Esophagus mucosa (tissue), 1 donor: Measurements from ENCODE around the gene UBQLN2. TPM values are rescaled to one million over a fixed set of nuclear protein-coding genes. Genes with fewer than 3 reads are reported as not detected.
"Not testable (repeated sequence)": the region's sequence is repeated elsewhere in the genome, so short reads cannot be mapped to it uniquely, and the experiment has no call there.

Source experiments
- ATAC-seq: fragments of 200-7000 bp; cut with Tn5 transposase; one replicate; pipeline ENCODE4 v1.9.1; 2020
- total RNA-seq: library from RNA; stranded (reverse); gene quantifications from one replicate; pipeline ENCODE4 v1.2.4, GENCODE V29; 2023
- donor health status: DM: yes; HTN: yes; CAD: no.

UBQLN2 gene
- total RNA-seq = 31.9 TPM

DNA sequence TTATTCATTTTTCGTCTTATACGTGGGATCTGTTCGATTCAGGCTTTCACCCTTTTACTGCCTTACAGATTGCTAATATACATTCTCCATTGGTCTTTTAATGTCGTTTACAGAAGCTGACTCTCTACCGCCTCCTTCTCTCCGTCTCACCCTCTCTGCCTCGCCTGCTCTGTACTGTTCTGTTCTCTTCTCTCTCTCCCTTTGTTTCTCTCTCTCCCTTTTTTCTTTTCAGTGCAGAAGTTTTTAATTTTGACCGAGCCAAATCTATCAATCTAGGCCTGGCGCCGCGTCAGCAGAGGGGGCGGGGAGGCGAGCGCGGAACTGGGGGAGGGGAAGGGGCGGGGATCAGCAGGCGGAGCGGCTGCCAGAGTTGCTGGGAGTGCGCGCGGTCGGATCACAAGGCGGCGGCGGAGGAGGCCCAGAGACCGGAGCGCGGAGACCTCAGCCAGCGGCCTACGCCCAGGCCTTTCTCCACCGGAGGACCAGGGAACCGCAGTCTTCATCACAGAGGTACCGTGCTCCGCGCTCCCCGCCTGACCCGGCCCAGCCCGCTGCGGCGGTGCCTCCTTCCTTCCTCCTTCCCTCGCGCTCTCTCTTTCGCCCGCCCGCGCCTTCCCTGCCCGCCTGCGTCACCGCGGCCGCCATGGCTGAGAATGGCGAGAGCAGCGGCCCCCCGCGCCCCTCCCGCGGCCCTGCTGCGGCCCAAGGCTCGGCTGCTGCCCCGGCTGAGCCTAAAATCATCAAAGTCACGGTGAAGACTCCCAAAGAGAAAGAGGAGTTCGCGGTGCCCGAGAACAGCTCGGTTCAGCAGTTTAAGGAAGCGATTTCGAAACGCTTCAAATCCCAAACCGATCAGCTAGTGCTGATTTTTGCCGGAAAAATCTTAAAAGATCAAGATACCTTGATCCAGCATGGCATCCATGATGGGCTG lies at the start of gene UBQLN2:
Gene UBQLN2 (plus strand): TSS at position 397 of the 931 bp plus-strand sequence. CDS start 247 bp downstream, at position 644.
- ATAC-seq = peak; percentile 95

DNA sequence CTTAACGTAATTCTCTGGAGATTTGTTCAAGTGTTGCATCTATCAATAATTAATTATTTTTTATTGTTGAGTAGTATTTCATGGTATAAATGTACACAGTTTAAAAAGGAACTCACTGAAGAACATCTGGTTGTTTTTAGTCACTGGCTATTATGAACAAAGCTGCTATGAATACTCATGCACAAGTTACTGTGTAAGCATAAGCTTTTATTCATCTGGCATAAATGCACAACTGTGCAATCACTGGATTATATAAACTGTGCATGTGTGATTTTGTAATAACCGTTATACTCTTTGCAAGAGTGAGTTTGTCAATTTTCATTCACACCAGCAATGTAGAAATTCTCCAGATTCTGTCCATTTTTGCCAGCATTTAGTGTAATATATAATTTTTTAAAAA lies 43.8 kb upstream of the UBQLN2 start:
- ATAC-seq = no peak

DNA sequence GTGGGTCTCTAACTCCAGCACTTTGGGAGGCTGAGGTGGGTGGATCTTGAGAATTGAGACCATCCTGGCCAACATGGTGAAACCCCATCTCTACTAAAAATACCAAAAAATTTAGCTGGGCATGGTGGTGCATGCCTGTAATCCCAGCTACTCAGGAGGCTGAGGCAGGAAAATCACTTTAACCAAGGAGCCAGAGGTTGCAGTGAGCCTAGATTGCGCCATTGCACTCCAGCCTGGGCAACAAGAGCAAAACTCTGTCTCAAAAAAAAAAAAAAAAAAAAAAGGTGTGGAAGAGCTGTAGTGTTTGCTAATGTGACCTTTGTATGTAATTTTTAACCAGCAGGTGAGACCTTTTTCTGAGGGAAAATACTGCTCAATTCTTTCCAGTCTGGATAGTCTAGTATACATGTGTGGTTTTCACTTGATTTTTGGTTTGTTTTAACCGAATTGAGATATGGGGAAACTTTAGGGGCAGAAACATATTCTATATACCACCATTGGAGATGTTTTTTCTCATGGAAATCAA lies 33.9 kb upstream of the UBQLN2 start:
- ATAC-seq = not testable (repeated sequence)

DNA sequence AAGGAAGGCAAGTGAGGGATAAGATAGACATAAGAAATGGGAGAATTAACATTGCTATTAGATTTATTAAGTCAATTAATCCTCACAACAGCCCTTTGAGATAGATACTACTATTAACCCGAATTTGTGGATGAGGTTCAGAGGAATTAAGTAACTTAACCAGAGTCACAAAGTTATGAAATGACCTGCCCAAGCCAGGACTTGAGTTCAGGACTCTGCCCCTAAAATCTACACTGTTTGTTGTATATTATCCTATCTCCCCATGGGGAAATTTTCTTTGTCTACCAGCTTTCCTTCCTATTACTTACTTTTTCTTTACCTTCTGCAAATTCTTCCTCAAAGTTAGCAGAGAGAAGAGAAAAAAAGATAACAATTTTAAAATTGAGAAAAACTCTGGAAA lies 33.4 kb upstream of the UBQLN2 start:
- no peak for ATAC-seq

DNA sequence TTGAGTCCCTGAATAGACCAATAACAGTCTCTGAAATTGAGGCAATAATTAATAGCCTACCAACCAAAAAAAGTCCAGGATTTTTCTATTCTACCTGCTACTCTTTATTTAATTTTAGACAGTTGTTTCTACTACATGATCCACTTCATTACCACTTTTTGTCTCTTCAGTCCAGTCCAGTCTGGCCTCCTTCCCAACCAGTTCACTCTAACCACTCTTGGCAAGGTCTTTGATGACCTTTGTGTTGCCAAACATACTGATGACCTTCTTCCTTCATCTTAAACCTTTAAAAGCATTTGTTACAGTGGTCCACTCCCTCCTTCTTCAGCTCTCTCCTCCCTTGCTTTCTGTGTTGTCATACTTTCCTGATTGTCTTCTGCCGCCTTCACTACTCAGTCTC lies 12.8 kb upstream of the UBQLN2 start:
- ATAC-seq = no peak

DNA sequence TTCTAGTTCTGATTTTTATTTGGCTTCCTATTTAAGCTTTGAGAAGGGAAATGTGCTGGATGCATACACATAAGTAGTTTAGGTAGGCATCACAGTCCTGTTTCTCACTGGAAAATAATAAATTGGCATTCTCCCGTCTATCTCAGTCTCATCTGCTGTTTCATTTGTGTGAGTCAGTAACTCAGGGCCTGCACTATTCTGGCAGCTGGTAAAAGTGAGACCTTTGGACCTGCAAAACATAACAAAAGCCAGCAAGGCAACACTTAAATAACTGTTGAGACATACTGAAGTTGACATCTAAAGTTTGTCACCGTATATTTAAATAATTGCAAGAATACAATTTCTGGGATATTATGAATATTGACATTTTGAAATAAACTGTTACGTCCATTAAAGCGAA lies 8.6 kb upstream of the UBQLN2 start:
- no peak for ATAC-seq

DNA sequence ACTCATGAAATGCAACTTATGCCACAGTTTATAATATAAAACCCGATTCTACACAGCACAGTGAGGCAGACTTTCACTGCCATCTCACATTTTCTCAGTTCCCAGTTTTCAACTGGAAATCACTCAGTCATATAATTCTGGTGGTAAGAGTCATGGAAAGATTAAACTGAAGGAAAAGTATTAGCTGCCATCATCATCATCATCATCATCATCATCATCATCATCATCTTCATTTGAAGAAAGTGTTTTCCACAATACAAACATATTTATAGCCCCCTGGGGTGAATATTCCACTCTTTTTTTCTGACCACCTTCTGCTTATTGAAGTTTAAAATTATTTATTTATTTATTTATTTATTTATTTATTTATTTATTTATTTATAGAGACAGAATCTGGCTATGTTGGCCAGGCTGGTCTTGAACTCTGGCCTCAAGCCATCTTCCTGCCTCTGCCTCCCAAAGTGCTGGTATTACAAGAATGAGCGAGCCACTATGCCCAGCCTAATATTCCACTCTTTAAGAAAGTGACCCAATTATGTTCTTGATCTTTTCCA lies 6.0 kb upstream of the UBQLN2 start:
- ATAC-seq = no peak

DNA sequence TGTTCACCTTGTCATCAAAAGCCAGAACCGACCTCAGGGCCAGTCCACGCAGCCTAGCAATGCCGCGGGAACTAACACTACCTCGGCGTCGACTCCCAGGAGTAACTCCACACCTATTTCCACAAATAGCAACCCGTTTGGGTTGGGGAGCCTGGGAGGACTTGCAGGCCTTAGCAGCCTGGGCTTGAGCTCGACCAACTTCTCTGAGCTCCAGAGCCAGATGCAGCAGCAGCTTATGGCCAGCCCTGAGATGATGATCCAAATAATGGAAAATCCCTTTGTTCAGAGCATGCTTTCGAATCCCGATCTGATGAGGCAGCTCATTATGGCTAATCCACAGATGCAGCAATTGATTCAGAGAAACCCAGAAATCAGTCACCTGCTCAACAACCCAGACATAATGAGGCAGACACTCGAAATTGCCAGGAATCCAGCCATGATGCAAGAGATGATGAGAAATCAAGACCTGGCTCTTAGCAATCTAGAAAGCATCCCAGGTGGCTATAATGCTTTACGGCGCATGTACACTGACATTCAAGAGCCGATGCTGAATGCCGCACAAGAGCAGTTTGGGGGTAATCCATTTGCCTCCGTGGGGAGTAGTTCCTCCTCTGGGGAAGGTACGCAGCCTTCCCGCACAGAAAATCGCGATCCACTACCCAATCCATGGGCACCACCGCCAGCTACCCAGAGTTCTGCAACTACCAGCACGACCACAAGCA lies 898 bp downstream of the UBQLN2 start:
- ATAC-seq = peak; percentile 33

DNA sequence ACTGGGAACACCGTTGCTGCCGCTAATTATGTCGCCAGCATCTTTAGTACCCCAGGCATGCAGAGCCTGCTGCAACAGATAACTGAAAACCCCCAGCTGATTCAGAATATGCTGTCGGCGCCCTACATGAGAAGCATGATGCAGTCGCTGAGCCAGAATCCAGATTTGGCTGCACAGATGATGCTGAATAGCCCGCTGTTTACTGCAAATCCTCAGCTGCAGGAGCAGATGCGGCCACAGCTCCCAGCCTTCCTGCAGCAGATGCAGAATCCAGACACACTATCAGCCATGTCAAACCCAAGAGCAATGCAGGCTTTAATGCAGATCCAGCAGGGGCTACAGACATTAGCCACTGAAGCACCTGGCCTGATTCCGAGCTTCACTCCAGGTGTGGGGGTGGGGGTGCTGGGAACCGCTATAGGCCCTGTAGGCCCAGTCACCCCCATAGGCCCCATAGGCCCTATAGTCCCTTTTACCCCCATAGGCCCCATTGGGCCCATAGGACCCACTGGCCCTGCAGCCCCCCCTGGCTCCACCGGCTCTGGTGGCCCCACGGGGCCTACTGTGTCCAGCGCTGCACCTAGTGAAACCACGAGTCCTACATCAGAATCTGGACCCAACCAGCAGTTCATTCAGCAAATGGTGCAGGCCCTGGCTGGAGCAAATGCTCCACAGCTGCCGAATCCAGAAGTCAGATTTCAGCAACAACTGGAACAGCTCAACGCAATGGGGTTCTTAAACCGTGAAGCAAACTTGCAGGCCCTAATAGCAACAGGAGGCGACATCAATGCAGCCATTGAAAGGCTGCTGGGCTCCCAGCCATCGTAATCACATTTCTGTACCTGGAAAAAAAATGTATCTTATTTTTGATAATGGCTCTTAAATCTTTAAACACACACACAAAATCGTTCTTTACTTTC lies 1.8 kb downstream of the UBQLN2 start:
- no peak for ATAC-seq

DNA sequence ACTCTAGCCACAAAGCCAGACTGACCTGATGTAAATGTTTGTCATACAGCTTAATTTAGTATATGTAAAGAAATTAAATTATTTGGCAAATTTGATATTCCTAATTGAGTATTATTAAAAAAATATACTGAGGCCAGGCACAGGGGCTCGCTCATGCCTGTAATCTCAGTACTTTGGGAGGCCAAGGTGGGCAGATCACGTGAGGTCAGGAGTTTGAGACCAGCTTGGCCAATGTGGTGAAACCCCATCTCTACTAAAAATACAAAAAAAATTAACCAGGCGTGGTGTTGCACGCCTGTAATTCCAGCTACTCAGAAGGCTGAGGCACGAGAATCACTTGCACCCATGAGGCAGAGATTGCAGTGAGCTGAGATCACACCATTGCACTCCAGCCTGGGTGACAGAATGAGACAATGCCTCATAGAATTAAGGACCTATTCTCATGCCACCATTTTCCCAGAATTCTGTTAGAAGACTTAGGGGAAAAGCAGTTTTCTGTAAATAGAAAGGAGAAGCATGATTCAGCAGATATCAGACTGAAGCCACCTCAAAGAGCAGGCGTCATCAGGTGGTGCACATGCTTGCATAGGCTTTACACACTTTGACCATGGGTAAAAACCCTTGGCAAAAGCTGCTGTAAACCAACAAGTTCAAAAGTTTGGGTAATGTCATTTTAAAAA lies 6.1 kb downstream of the UBQLN2 start:
- no peak for ATAC-seq

DNA sequence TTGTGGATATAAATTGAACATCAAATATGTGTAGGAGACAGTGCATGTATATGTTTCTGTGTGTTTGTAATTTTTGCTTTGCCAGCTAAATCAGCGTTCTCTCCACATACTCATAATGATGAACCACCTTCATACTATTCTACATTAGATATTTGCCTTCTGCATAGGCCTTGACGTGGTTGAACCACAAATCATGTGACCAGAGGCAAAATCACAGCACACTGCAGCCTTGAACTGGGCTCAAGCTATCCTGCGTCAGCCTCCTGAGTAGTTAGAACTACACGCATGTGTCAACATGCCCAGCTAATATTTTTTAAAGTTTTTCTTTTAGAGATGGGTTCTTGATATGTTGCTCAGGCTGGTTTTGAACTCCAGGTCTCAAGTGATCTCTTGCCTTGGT lies 9.5 kb downstream of the UBQLN2 start:
- ATAC-seq = peak; percentile 36

DNA sequence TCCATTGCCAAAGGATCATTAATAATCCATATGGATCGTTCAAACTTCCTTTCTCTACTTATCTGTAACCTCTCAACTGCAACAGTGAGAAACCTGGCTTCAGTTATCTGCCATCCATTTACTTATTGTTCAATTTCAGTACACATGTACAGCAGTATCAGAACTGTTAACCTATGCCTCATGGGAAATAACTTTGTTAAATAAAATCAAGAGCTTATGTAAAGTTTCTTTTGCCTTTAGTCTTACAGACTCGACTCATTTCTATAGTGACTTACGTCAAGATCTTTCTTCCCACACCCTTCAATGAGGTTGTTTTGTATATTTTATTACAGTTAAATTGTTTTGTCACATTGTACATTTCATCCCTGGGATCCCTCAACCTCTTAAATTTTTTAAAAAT lies 11.4 kb downstream of the UBQLN2 start:
- no peak for ATAC-seq

DNA sequence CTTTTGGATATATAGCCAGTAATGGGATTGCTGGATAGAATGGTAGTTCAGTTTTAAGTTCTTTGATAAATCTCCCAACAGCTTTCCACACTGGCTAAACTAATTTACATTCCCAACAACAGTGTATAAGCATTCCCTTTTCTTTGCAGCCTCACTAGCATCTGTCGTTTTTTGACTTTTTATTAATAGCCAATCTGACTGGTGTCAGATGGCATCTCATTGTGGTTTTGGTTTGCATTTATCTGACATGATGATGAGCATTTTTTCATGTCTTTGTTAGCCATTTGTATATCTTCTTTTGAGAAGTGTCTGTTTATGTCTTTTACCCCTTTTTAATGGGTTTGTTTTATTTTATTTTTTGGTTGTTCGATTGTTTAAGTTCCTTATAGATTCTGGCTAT lies 13.3 kb downstream of the UBQLN2 start:
- no peak for ATAC-seq

DNA sequence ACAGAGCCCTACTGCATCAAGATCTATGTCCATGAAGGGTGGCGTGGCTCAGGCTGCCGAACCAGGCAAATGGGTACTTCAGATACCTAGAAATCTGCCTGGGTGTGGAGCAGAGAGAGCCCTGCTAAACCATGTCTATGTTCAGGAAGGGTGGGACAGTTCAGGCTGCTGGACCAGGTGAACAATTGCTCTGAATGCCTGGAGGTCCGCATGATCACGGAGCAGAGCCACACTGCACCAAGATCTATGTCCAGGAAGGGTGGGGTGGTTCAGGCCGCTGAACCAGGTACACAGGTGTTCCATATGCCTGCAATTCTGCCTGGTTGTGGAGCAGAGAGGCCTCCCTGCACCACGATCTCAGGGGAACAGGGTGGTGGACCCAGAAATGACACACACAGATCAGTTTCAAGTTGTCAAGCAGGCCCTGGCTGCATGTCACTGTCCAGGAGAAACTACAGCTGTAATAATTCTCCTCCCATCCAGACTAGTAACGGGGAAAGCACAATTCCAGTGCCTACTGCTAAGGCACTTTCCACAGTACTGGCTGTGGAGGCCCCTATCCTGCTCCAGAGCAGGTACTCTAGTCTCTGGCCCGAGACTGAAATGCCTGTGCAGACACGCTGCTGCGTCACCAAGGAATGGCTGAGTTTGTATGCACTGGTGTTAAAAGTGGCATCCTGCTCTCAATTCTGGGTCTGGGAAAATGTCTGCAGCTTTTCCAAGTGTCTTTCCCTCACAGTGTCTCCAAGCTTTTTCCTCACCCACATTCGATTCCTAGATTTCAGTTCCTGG lies 25.2 kb downstream of the UBQLN2 start:
- ATAC-seq = peak; percentile 86

DNA sequence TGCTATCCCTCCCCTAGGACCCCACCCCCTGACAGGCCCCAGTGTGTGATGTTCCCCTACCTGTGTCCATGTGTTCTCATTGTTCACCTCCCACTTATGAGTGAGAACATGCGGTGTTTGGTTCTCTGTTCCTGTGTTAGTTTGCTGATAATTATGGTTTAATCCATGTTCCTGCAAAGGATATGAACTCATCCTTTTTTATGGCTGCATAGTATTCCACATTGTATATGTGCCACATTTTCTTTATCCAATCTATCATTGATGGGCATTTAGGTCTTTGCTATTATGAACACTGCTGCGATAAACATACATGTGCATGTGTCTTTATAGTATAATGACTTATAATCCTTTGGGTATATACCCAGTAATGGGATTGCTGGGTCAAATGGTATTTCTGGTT lies 28.4 kb downstream of the UBQLN2 start:
- not testable (repeated sequence) for ATAC-seq

DNA sequence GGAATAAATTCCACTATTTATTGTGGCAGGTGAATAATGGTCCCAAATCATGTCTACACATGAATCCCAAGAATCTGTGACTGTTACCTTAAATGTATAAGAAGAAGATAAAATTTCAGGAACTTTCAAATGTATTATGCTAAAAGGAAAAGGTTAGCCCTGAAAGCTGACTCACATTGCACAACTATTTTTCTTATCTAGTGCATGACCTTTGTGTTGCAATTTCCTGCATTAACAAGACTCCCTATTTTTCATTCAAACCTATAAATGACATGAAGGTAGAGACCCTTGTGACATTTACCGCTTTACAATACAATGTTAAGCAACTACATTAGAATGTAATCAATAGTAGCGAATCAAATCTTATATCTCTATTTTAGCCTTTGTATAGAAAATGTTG lies 36.7 kb downstream of the UBQLN2 start:
- no peak for ATAC-seq

DNA sequence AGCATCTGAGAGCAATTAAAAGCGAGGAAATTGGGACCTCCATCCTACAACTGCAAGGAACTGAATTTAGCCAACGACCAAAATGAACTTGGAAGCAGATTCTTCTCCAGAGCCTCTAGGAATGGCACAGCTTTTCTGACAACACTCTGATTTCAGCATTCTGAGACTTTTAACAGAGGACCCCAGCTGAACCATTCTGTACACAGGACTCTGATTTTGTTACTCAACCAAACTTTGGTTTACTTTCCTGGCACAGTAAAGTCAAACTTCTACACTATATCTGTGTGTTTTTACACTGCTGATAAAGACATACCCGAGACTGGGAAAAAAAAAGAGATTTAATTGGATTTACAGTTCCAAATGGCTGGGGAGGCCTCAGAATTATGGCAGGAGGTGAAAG lies 37.6 kb downstream of the UBQLN2 start:
- ATAC-seq = no peak

DNA sequence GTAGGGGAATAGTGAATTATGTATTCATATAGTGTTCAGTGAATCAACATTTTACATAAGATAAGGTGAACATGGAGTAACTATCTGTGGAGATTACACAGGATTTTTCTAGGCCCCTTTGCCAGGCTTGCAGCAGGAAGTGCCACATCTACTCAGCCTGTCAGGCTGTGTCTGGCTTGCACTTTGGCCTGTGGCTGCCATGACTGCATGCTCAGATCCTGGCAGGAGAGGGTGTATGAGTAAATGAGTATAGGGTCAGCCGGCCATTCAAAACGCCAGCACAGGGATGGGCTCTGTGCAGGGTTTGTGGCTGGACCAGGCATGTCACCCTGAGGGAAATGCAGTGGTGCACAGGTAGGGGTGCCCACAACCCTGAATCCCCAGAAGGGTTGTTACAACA lies 51.9 kb downstream of the UBQLN2 start:
- no peak for ATAC-seq
